K562 (cell line): ENCODE results near the gene SULT2A1.
"Not testable (repeated sequence)": the region's sequence is repeated elsewhere in the genome, so short reads cannot be mapped to it uniquely, and the experiment has no call there.

ENCODE experiments used
- EGR1 ChIP-seq: fragments of 450-650 bp; conservative IDR thresholded peaks from 2 replicates; pipeline ENCODE4 v1.6.1; 2017; ENCODE audit warnings: mild to moderate bottlenecking
- MIER1 ChIP-seq: fragments of 450-650 bp; IDR thresholded peaks from 2 replicates; pipeline ENCODE4 v1.6.1; 2016; ENCODE audit warnings: antibody characterized with exemption, mild to moderate bottlenecking, low read depth
- PURB ChIP-seq: sonication (generic); formaldehyde crosslinking; IDR thresholded peaks from 2 replicates; pipeline ENCODE4 v1.9.0; 2021; ENCODE audit warnings: low read depth, mild to moderate bottlenecking, missing genetic modification reagents
- ZNF311 ChIP-seq: fragments of 250-450 bp; sonication (Bioruptor Pico); IDR thresholded peaks from 2 replicates; pipeline ENCODE4 v1.4.0; 2020; ENCODE audit warnings: mild to moderate bottlenecking, moderate library complexity
- TF ChIP-seq, protein P1 (sequence below): fragments of 450-650 bp; IDR thresholded peaks from 2 replicates; pipeline ENCODE4 v1.6.1; 2017; ENCODE audit warnings: antibody characterized with exemption

DNA sequence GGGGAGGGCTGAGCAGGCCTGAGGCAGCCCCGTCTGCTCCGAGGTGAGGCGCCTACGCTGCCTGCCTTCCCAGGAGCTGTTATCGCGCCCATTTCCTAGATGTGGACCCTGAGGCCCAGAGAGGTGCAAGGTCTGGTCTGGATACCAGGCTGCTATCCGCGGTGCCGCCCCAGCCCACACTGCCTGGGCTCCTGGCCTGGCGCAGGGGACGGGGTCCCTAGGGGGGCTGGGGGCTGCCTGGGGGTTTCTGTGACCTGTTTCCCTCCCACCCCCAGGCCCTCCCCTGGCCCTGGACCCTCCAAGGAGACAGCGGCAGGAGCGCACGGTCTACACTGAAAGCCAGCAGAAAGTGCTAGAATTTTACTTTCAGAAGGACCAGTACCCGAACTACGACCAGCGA lies 26.3 kb downstream of the SULT2A1 start:
- not testable (repeated sequence) for TF ChIP-seq PURB (CRISPR knock-in tag); ZNF311 (CRISPR knock-in tag); EGR1; MIER1
- TF ChIP-seq, protein P1, sequence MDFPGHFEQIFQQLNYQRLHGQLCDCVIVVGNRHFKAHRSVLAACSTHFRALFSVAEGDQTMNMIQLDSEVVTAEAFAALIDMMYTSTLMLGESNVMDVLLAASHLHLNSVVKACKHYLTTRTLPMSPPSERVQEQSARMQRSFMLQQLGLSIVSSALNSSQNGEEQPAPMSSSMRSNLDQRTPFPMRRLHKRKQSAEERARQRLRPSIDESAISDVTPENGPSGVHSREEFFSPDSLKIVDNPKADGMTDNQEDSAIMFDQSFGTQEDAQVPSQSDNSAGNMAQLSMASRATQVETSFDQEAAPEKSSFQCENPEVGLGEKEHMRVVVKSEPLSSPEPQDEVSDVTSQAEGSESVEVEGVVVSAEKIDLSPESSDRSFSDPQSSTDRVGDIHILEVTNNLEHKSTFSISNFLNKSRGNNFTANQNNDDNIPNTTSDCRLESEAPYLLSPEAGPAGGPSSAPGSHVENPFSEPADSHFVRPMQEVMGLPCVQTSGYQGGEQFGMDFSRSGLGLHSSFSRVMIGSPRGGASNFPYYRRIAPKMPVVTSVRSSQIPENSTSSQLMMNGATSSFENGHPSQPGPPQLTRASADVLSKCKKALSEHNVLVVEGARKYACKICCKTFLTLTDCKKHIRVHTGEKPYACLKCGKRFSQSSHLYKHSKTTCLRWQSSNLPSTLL: not testable (repeated sequence)
